RCC 7860 (cell line): ENCODE data around the gene MFAP4.

Source experiments
- DNase-seq: peaks from one replicate; pipeline ENCODE4 v3.0.0-alpha.2; 2015; ENCODE audit warnings: low spot score
- FAIRE-seq: peaks from 2 replicates; lab custom pipeline; 2012; peaks lifted over from hg19 to GRCh38; lab: Jason Lieb, UNC

Gene MFAP4

GRCh38 chr17:19410875-19411620 lies 24.1 kb upstream of the MFAP4 start, which contains the start of gene RNF112:
Gene RNF112 (plus strand): TSS chr17:19411232. CDS start chr17:19411409, 177 bp downstream.
- no peak for DNase-seq
- no peak for FAIRE-seq

GRCh38 chr17:19410091-19410490 lies 23.1 kb upstream of the MFAP4 start:
- FAIRE-seq = no peak
- DNase-seq = no peak

- FAIRE-seq = no peak
- no peak for DNase-seq
These were observed 22.5 kb upstream of the MFAP4 start for GRCh38 chr17:19409509-19409908.

GRCh38 chr17:19409066-19409465 lies 22.1 kb upstream of the MFAP4 start:
- DNase-seq (no peak), FAIRE-seq (no peak)

GRCh38 chr17:19408346-19408710 lies 21.3 kb upstream of the MFAP4 start:
- no peak for FAIRE-seq
- DNase-seq = no peak

GRCh38 chr17:19407601-19408345 lies 20.8 kb upstream of the MFAP4 start:
- DNase-seq = no peak
- FAIRE-seq = no peak

GRCh38 chr17:19405114-19405513 lies 18.1 kb upstream of the MFAP4 start:
- DNase-seq (no peak), FAIRE-seq (no peak)

GRCh38 chr17:19404264-19404663 lies 17.3 kb upstream of the MFAP4 start:
- no peak for DNase-seq
- FAIRE-seq = no peak

GRCh38 chr17:19403021-19403420 lies 16.0 kb upstream of the MFAP4 start:
- FAIRE-seq = no peak
- DNase-seq = no peak

GRCh38 chr17:19402171-19402570 lies 15.2 kb upstream of the MFAP4 start:
- FAIRE-seq (no peak), DNase-seq (no peak)

- no peak for FAIRE-seq
- DNase-seq = no peak
These were observed 14.5 kb upstream of the MFAP4 start for GRCh38 chr17:19401321-19402010.

GRCh38 chr17:19399750-19400450 lies 12.9 kb upstream of the MFAP4 start:
- FAIRE-seq (no peak), DNase-seq (no peak)

- FAIRE-seq (no peak), DNase-seq (no peak)
These were observed 11.6 kb upstream of the MFAP4 start for GRCh38 chr17:19398301-19399181.

GRCh38 chr17:19397556-19398041 lies 10.6 kb upstream of the MFAP4 start:
- no peak for DNase-seq
- no peak for FAIRE-seq

GRCh38 chr17:19392303-19392702 lies 5.3 kb upstream of the MFAP4 start:
- FAIRE-seq (no peak), DNase-seq (no peak)

- DNase-seq (no peak), FAIRE-seq (no peak)
These were observed 4.4 kb upstream of the MFAP4 start for GRCh38 chr17:19391432-19391831.

- DNase-seq = no peak
- FAIRE-seq = no peak
These were observed 4.0 kb upstream of the MFAP4 start for GRCh38 chr17:19390951-19391350.

- DNase-seq (no peak), FAIRE-seq (no peak)
These were observed 2.1 kb upstream of the MFAP4 start for GRCh38 chr17:19388791-19389785.
